K562 (cell line): ENCODE results near the gene CALM3. TPM values are rescaled to one million over a fixed set of nuclear protein-coding genes. Genes with fewer than 3 reads are reported as not detected.

Experiments used
- BRCA1 ChIP-seq, 2 experiments: fragments of 450-650 bp in 1 of 2; sonication (generic) in 1 of 2; formaldehyde crosslinking in 1 of 2; IDR thresholded peaks; 2 replicates each; pipeline versions ENCODE4 v1.5.0 to v1.6.1; 2017 to 2020; ENCODE audit warnings: mild to moderate bottlenecking in 1 of 2, missing genetic modification reagents in 1 of 2
- CREM ChIP-seq: IDR thresholded peaks from 2 replicates; pipeline ENCODE4 v1.6.1; 2014; ENCODE audit warnings: antibody characterized with exemption, low read depth
- DDX20 ChIP-seq: fragments of 450-650 bp; IDR thresholded peaks from 2 replicates; pipeline ENCODE4 v1.6.1; 2016; ENCODE audit warnings: missing genetic modification characterization, low read depth, mild to moderate bottlenecking, missing compliant biosample characterization, moderate library complexity
- GTF2A2 ChIP-seq: IDR thresholded peaks from 2 replicates; pipeline ENCODE4 v1.6.1; 2016; ENCODE audit warnings: mild to moderate bottlenecking, missing genetic modification characterization, missing compliant biosample characterization
- HDAC6 ChIP-seq: IDR thresholded peaks from 2 replicates; pipeline ENCODE4 v1.6.1; 2012; ENCODE audit warnings: low read depth, mild to moderate bottlenecking, control low read depth, inconsistent platforms, low read length, moderate library complexity
- HNRNPH1 ChIP-seq: fragments of 200-400 bp; formaldehyde crosslinking; optimal IDR thresholded peaks from 2 replicates; pipeline ENCODE3; 2017; ENCODE audit warnings: low read depth, mild to moderate bottlenecking, low read length, moderate library complexity
- MAFK ChIP-seq: IDR thresholded peaks from 2 replicates; pipeline ENCODE4 v1.6.1; 2011; ENCODE audit warnings: low read length, improper control_type of control experiment
- MTA1 ChIP-seq: fragments of 450-650 bp; IDR thresholded peaks from 2 replicates; pipeline ENCODE4 v1.6.1; 2017; ENCODE audit warnings: borderline replicate concordance
- NFE2 ChIP-seq: IDR thresholded peaks from 2 replicates; pipeline ENCODE4 v1.6.1; 2014; ENCODE audit warnings: antibody characterized with exemption, low read depth
- PTRF ChIP-seq: fragments of 450-650 bp; IDR thresholded peaks from 2 replicates; pipeline ENCODE4 v1.6.1; 2016; ENCODE audit warnings: mild to moderate bottlenecking, missing genetic modification characterization, missing compliant biosample characterization
- RBM39 ChIP-seq: fragments of 200-400 bp; formaldehyde crosslinking; optimal IDR thresholded peaks from 2 replicates; pipeline ENCODE3; 2018; ENCODE audit warnings: low read depth, low read length
- U2AF2 ChIP-seq: fragments of 200-400 bp; formaldehyde crosslinking; optimal IDR thresholded peaks from 2 replicates; pipeline ENCODE3; 2017; ENCODE audit warnings: low read depth, mild to moderate bottlenecking, low read length
- ZFP30 ChIP-seq: fragments of 250-450 bp; sonication (Bioruptor Pico); IDR thresholded peaks from 2 replicates; pipeline ENCODE4 v1.8.0; 2022; ENCODE audit warnings: moderate library complexity, mild to moderate bottlenecking, inconsistent platforms, borderline replicate concordance
- ZNF197 ChIP-seq: fragments of 200-800 bp; sonication (Bioruptor generic); IDR thresholded peaks from 2 replicates; pipeline ENCODE4 v1.6.1; 2016; ENCODE audit warnings: low read depth, missing genetic modification characterization, missing compliant biosample characterization
- ZNF436 ChIP-seq: fragments of 250-450, 450-650 bp; sonication (Bioruptor Pico); formaldehyde crosslinking; IDR thresholded peaks from 2 replicates; pipeline ENCODE4 v1.7.0; 2020; ENCODE audit warnings: mild to moderate bottlenecking
- polyA plus RNA-seq, 8 experiments: library from polyadenylated mRNA; depleted of rRNA in 4 of 8; stranded (reverse) in 5 of 8; unstranded in 3 of 8; fragments of >200 nt; fragmentation: Nextera tagmentation in 2 of 8; fragmentation: Illumina TruSeq in 1 of 8; extraction: Ambion mirVana in 2 of 8; extraction: Trizol in 1 of 8; gene quantifications; 2 replicates each; pipeline versions ENCODE4 v1.2.1 to v1.2.3, GENCODE V29; 2011 to 2014; ENCODE audit warnings: inconsistent platforms in 1 of 8, missing spikeins in 1 of 8
- total RNA-seq, 7 experiments: library from RNA; depleted of rRNA in 6 of 7; stranded (reverse); fragments of >200 nt in 6 of 7; fragmentation: Illumina TruSeq in 2 of 7; extraction: Trizol in 2 of 7; gene quantifications; 2 replicates each; pipeline versions ENCODE4 v1.2.1 to v1.2.3, GENCODE V29; 2011 to 2021; ENCODE audit warnings: low replicate concordance in 1 of 7
- TF ChIP-seq, protein P1 (sequence below), 2 experiments: fragments of 450-650 bp; IDR thresholded peaks; 2 replicates each; pipeline ENCODE4 v1.6.1; 2016
- TF ChIP-seq, protein P2 (sequence below): fragments of 250-450 bp; sonication (Bioruptor Pico); IDR thresholded peaks from 2 replicates; pipeline ENCODE4 v1.8.0; 2021; ENCODE audit warnings: moderate library complexity, mild to moderate bottlenecking, inconsistent platforms
- TF ChIP-seq, protein P3 (sequence below), 2 experiments: fragments of 150-350 bp in 1 of 2; IDR thresholded peaks; 2 replicates each; pipeline ENCODE4 v1.6.1; 2012 to 2016; ENCODE audit warnings: low read depth in 2 of 2, low read length in 2 of 2, mild to moderate bottlenecking in 1 of 2, moderate library complexity in 1 of 2
- TF ChIP-seq, protein P4 (sequence below): sonication (generic); formaldehyde crosslinking; IDR thresholded peaks from 2 replicates; pipeline ENCODE4 v1.8.0; 2022; ENCODE audit warnings: missing genetic modification reagents, mild to moderate bottlenecking, moderate library complexity, borderline replicate concordance

CALM3 gene
- total and polyA plus RNA-seq, 9 of the 15 experiments (the other 6 are each of a cell fraction or from before 2014, with no cell fraction given), result 34.6 to 350 (median 156) TPM

DNA sequence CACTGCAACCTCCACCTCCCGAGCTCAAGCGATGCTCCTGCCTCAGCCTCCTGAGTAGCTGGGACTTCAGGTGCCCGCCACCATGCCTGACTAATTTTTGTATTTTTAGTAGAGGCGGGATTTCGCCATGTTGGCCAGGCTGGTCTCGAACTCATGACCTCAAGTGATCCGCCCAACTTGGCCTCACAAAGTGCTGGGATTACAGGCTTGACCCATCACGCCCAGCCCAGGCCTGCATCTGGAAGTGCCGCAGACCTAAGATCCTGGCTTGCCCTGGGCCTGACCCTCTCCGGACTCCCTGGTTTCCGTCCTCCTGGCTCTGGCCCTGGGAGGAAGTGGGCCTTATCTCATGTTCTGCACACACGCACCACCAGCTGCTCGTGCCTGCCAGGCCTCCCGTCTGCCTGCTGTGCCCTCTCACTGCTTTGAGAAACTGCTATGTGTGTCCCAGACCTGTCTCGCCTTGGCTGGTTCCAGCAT is 28.5 kb downstream of the CALM3 start (continued):
- TF ChIP-seq, protein P1, sequence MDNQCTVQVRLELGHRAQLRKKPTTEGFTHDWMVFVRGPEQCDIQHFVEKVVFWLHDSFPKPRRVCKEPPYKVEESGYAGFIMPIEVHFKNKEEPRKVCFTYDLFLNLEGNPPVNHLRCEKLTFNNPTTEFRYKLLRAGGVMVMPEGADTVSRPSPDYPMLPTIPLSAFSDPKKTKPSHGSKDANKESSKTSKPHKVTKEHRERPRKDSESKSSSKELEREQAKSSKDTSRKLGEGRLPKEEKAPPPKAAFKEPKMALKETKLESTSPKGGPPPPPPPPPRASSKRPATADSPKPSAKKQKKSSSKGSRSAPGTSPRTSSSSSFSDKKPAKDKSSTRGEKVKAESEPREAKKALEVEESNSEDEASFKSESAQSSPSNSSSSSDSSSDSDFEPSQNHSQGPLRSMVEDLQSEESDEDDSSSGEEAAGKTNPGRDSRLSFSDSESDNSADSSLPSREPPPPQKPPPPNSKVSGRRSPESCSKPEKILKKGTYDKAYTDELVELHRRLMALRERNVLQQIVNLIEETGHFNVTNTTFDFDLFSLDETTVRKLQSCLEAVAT (IDR thresholded peaks at IDR 0.05), result 0 out of 4 replicates have a peak, but pooled peaks of 1 of the 2 experiments have one; percentile 33
- TF ChIP-seq U2AF2, result no peak
- TF ChIP-seq, protein P2, sequence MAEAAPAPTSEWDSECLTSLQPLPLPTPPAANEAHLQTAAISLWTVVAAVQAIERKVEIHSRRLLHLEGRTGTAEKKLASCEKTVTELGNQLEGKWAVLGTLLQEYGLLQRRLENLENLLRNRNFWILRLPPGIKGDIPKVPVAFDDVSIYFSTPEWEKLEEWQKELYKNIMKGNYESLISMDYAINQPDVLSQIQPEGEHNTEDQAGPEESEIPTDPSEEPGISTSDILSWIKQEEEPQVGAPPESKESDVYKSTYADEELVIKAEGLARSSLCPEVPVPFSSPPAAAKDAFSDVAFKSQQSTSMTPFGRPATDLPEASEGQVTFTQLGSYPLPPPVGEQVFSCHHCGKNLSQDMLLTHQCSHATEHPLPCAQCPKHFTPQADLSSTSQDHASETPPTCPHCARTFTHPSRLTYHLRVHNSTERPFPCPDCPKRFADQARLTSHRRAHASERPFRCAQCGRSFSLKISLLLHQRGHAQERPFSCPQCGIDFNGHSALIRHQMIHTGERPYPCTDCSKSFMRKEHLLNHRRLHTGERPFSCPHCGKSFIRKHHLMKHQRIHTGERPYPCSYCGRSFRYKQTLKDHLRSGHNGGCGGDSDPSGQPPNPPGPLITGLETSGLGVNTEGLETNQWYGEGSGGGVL (CRISPR knock-in tag), result no peak
- TF ChIP-seq RBM39, result no peak
- no peak for TF ChIP-seq MAFK
- no peak for TF ChIP-seq DDX20 (tag)
- TF ChIP-seq PTRF, result no peak
- TF ChIP-seq, protein P3, sequence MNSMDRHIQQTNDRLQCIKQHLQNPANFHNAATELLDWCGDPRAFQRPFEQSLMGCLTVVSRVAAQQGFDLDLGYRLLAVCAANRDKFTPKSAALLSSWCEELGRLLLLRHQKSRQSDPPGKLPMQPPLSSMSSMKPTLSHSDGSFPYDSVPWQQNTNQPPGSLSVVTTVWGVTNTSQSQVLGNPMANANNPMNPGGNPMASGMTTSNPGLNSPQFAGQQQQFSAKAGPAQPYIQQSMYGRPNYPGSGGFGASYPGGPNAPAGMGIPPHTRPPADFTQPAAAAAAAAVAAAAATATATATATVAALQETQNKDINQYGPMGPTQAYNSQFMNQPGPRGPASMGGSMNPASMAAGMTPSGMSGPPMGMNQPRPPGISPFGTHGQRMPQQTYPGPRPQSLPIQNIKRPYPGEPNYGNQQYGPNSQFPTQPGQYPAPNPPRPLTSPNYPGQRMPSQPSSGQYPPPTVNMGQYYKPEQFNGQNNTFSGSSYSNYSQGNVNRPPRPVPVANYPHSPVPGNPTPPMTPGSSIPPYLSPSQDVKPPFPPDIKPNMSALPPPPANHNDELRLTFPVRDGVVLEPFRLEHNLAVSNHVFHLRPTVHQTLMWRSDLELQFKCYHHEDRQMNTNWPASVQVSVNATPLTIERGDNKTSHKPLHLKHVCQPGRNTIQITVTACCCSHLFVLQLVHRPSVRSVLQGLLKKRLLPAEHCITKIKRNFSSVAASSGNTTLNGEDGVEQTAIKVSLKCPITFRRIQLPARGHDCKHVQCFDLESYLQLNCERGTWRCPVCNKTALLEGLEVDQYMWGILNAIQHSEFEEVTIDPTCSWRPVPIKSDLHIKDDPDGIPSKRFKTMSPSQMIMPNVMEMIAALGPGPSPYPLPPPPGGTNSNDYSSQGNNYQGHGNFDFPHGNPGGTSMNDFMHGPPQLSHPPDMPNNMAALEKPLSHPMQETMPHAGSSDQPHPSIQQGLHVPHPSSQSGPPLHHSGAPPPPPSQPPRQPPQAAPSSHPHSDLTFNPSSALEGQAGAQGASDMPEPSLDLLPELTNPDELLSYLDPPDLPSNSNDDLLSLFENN (IDR thresholded peaks at IDR 0.05; ENCODE audit: low read depth in 2 of 2, low read length in 2 of 2), result 0 out of 4 replicates have a peak, but pooled peaks of 1 of the 2 experiments have one; percentile 27
- TF ChIP-seq MTA1, result no peak
- TF ChIP-seq GTF2A2 (tag), result no peak
- 0 out of 2 replicates have a peak, but pooled peaks have one; percentile 5 for TF ChIP-seq NFE2
- TF ChIP-seq, protein P4, sequence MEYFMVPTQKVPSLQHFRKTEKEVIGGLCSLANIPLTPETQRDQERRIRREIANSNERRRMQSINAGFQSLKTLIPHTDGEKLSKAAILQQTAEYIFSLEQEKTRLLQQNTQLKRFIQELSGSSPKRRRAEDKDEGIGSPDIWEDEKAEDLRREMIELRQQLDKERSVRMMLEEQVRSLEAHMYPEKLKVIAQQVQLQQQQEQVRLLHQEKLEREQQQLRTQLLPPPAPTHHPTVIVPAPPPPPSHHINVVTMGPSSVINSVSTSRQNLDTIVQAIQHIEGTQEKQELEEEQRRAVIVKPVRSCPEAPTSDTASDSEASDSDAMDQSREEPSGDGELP (CRISPR knock-in tag), result peak; percentile 96
- TF ChIP-seq ZFP30, result no peak
- no peak for TF ChIP-seq HNRNPH1
- TF ChIP-seq ZNF436 (CRISPR knock-in tag), result no peak
- no peak for TF ChIP-seq ZNF197 (CRISPR knock-in tag)
- TF ChIP-seq BRCA1 (IDR thresholded peaks at IDR 0.05), result no peak
- no peak for TF ChIP-seq BRCA1 (CRISPR knock-in tag; IDR thresholded peaks at IDR 0.05)
- TF ChIP-seq HDAC6, result no peak
- TF ChIP-seq CREM, result no peak; the same call in 1 of the 2 replicates
